DOHH2 (cell line): ENCODE measurements around the gene ANO6.

Experiments
- H3F3A ChIP-seq: fragments of 200-600 bp; sonication (generic), shearing (Covaris generic); 2 replicates; pipeline ENCODE4 v1.6.0; 2016; ENCODE audit warnings: antibody characterized with exemption, mild to moderate bottlenecking; ENCODE audit not compliant: control insufficient read depth, insufficient read depth
- H3K27ac ChIP-seq: fragments of 200-600 bp; sonication (generic); 2 replicates; pipeline ENCODE4 v1.5.1; 2014; ENCODE audit warnings: low read depth, mild to moderate bottlenecking, low read length, moderate library complexity
- H3K27me3 ChIP-seq: fragments of 200-600 bp; sonication (generic); 2 replicates; pipeline ENCODE4 v1.6.1; 2014; ENCODE audit warnings: mild to moderate bottlenecking, low read length, mixed read lengths; ENCODE audit not compliant: control insufficient read depth
- H3K36me3 ChIP-seq: fragments of 200-600 bp; sonication (generic); 2 replicates; pipeline ENCODE4 v1.6.1; 2014; ENCODE audit warnings: mild to moderate bottlenecking, low read length, moderate library complexity, mixed read lengths; ENCODE audit not compliant: control insufficient read depth
- H3K4me1 ChIP-seq: fragments of 200-600 bp; sonication (generic); 2 replicates; pipeline ENCODE4 v1.6.1; 2014; ENCODE audit warnings: mild to moderate bottlenecking, low read length, mixed read lengths; ENCODE audit not compliant: control insufficient read depth
- H3K4me2 ChIP-seq: fragments of 200-600 bp; sonication (generic); 2 replicates; pipeline ENCODE4 v1.6.0; 2014; ENCODE audit warnings: mild to moderate bottlenecking, low read length, moderate library complexity
- H3K4me3 ChIP-seq: fragments of 200-600 bp; sonication (generic); 2 replicates; pipeline ENCODE4 v1.5.1; 2014; ENCODE audit warnings: mild to moderate bottlenecking, low read length, mixed read lengths
- H3K79me2 ChIP-seq: fragments of 200-600 bp; sonication (generic); 2 replicates; pipeline ENCODE4 v1.6.1; 2014; ENCODE audit warnings: mild to moderate bottlenecking, low read length, mixed read lengths; ENCODE audit not compliant: control insufficient read depth
- H3K9me2 ChIP-seq: fragments of 200-600 bp; sonication (generic); replicated peaks from 2 replicates; pipeline ENCODE4 v1.6.1; 2014; ENCODE audit warnings: mild to moderate bottlenecking, low read length, mixed read lengths; ENCODE audit not compliant: control insufficient read depth
- H3K9me3 ChIP-seq: fragments of 200-600 bp; sonication (generic); 2 replicates; pipeline ENCODE4 v1.6.1; 2014; ENCODE audit warnings: antibody characterized with exemption, low read length, mixed read lengths; ENCODE audit not compliant: control insufficient read depth, insufficient read depth
- H4K20me1 ChIP-seq: fragments of 200-600 bp; sonication (generic); 2 replicates; pipeline ENCODE4 v1.6.0; 2014; ENCODE audit warnings: low read depth, mild to moderate bottlenecking, antibody characterized with exemption, low read length, moderate library complexity; ENCODE audit not compliant: control insufficient read depth, insufficient read depth
- EZH2phosphoT487 ChIP-seq: fragments of 200-600 bp; sonication (generic); IDR thresholded peaks from 2 replicates; pipeline ENCODE4 v1.6.1; 2017; ENCODE audit warnings: borderline replicate concordance, mild to moderate bottlenecking, antibody characterized with exemption, low read length, moderate library complexity, mixed read lengths
- TF ChIP-seq, protein P1 (sequence below): fragments of 200-600 bp; sonication (generic); IDR thresholded peaks from one replicate; pipeline ENCODE4 v1.5.1; 2014; ENCODE audit warnings: antibody characterized with exemption, mild to moderate bottlenecking, low read depth, low read length; ENCODE audit not compliant: poor library complexity, severe bottlenecking

Gene ANO6

DNA sequence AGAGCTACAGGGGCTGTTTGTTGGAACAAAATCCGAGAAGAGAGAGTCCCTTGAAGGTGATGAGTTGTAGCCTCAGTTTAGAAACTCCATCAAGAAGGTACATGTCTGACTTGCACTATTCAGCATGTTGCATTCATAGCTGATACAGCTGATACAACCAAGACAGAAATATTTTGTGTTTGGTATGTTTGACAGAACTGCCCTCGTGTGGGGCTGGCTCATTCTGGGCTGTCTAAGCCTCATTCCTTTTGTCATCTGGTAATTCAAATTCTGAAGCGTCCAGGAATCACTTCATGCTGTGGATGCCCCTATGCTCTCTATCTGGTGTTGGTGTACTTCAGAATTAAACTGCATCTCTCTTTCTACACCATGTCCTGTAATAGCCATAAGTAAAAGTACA lies 126.3 kb downstream of the ANO6 start:
- no peaks in the 10 kb centered on the region for H3K79me2 ChIP-seq
- no peaks in the 10 kb centered on the region for H3K27me3 ChIP-seq
- no peaks in the 10 kb centered on the region for H3K9me2 ChIP-seq
- no peak overlapping the region for H3K27ac ChIP-seq
- H3K4me2 ChIP-seq = no peak overlapping the region
- H3K36me3 ChIP-seq = no peaks in the 10 kb centered on the region; the same call in 1 of the 2 replicates
- H3K9me3 ChIP-seq = no peaks in the 10 kb centered on the region
- no peaks in the 10 kb centered on the region for H3K4me1 ChIP-seq
- no peak overlapping the region for H3K4me3 ChIP-seq
- H4K20me1 ChIP-seq = no peaks in the 10 kb centered on the region
- TF ChIP-seq, protein P1, sequence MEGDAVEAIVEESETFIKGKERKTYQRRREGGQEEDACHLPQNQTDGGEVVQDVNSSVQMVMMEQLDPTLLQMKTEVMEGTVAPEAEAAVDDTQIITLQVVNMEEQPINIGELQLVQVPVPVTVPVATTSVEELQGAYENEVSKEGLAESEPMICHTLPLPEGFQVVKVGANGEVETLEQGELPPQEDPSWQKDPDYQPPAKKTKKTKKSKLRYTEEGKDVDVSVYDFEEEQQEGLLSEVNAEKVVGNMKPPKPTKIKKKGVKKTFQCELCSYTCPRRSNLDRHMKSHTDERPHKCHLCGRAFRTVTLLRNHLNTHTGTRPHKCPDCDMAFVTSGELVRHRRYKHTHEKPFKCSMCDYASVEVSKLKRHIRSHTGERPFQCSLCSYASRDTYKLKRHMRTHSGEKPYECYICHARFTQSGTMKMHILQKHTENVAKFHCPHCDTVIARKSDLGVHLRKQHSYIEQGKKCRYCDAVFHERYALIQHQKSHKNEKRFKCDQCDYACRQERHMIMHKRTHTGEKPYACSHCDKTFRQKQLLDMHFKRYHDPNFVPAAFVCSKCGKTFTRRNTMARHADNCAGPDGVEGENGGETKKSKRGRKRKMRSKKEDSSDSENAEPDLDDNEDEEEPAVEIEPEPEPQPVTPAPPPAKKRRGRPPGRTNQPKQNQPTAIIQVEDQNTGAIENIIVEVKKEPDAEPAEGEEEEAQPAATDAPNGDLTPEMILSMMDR = no peak
- no peak for TF ChIP-seq EZH2phosphoT487
- no peaks in the 10 kb centered on the region for H3F3A ChIP-seq

DNA sequence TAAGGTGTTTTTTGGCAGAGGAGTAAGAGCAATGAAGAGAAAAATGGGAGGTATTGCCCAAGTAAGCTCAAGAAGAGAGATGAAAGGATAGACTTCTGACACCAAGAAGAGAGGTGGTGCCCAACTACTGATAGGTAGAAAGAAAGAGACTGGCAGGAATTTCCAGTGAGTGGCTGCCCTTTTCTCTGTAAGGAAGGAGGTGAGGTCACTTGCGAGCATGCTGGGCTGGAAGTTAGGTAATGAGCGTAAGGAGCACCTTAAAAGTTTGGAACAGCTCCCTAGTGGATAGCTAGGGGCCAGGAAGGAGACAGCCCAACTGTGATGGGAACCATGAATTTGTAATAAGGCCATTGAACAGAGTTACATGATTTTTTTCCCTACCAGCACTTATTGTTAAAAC lies 127.0 kb downstream of the ANO6 start:
- H3K9me2 ChIP-seq = no peaks in the 10 kb centered on the region
- no peaks in the 10 kb centered on the region for H3K79me2 ChIP-seq
- H3K9me3 ChIP-seq = no peaks in the 10 kb centered on the region
- no peaks in the 10 kb centered on the region for H3F3A ChIP-seq
- H3K27ac ChIP-seq = no peak overlapping the region
- no peaks in the 10 kb centered on the region for H3K27me3 ChIP-seq
- no peak overlapping the region for H3K4me2 ChIP-seq
- H3K4me3 ChIP-seq = no peak overlapping the region
- H4K20me1 ChIP-seq = no peaks in the 10 kb centered on the region
- no peaks in the 10 kb centered on the region for H3K4me1 ChIP-seq
- H3K36me3 ChIP-seq = peaks cover under 1% of the 10 kb centered on the region; the same call in 1 of the 2 replicates
- no peak for TF ChIP-seq EZH2phosphoT487
- TF ChIP-seq, protein P1 = no peak

DNA sequence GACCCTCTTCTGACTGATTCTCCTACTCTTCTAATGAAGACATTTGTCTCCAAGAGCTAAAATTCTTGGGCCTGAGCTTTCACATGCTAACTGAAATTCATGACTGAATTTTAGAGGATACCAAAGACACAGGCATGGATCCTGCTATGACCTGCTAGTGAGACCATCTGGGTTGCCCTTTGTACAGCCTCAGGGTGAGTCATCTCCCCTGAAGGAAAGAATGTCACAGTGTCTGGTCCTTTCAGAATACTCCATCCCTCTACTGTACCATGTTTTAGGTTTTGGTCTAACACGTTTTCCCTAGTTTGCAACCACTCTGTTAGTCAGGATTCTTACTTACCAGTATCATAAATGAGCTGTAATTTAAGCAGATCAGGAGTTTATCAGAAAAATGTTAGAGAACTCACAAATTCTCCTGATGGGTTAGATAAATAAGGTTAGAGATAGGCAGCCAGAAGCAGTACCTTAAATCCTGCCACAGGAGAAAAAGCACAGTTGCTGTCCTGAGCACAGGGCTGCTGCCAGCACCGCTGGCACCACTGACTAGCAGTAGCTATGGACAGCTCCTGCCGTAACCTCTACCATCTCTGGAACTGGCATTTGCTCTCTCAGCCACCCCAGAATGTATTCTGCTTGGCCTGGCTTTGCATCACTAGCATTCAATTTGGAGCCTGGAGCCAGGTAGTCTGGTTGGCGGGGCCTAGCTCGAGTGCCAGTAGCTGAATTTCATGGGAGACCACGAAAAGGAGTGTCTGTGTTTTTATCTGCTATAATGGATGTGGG lies 127.6 kb downstream of the ANO6 start:
- H3K27me3 ChIP-seq = no peaks in the 10 kb centered on the region
- H3K27ac ChIP-seq = no peak overlapping the region
- H3F3A ChIP-seq = no peaks in the 10 kb centered on the region
- peaks cover 6% of the 10 kb centered on the region for H3K36me3 ChIP-seq
- H3K9me3 ChIP-seq = no peaks in the 10 kb centered on the region
- no peaks in the 10 kb centered on the region for H3K9me2 ChIP-seq
- H3K4me3 ChIP-seq = no peak overlapping the region
- no peaks in the 10 kb centered on the region for H3K79me2 ChIP-seq
- H3K4me2 ChIP-seq = no peak overlapping the region
- H3K4me1 ChIP-seq = no peaks in the 10 kb centered on the region
- TF ChIP-seq EZH2phosphoT487 = no peak
- TF ChIP-seq, protein P1 = no peak
- no peaks in the 10 kb centered on the region for H4K20me1 ChIP-seq
